Endometrium (tissue), 2 donors: ENCODE results near the gene TSPAN18.

Experiments
- FAIRE-seq: peaks from 2 replicates; lab custom pipeline; 2012; peaks lifted over from hg19 to GRCh38; lab: Jason Lieb, UNC
- donor health status: control.
- donor health status: control.

TSPAN18 gene

DNA sequence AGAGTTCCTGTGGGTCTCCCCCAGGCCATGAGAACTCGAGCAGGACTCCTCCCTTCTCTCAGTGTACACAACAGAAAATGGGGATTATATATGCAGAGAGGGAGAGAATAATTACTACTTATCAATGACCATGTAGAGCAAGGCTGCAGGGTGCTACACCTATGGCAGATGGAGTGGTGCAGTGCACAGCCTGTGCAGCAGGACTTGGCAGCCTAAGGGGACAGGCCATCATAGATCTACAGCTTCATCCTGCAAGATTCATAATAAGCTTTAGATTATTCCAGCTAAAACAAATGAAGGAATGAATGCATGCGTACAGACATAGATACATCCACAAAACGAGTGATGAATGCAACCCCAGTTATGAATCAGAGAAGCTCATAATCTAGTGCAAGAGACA is 232.3 kb downstream of the TSPAN18 start:
- FAIRE-seq = no peak

DNA sequence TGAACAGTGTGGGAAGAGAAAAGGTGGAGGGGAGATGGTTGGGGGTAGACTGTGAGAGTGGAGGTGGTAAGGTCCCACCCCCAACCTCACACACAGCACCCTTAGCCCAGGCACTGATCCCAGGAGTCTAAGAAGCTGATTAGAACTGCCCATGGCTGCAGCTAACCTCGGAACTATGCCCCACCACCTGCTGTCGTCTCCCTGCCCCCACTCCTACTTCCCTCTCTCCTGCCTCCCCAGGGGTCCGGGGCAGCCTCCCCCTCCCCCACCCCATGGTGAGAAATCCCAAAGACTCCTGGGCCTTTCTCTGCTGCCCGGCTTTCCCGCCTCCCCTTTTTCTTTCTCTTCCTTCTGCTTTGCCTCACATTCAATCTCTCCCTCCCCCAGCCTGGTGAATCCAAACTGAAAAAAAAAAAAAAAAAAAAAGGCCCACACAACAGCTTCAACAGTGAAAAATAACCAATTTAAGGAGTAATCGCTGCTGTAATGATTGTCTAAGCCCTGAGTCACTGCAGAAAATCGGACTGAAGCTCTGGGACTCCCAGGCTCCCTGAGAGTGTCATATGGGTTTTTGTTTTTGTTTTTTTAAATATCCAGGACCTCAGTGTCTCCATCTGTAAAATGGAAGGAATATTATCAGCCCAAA is 233.6 kb downstream of the TSPAN18 start:
- FAIRE-seq = no peak

DNA sequence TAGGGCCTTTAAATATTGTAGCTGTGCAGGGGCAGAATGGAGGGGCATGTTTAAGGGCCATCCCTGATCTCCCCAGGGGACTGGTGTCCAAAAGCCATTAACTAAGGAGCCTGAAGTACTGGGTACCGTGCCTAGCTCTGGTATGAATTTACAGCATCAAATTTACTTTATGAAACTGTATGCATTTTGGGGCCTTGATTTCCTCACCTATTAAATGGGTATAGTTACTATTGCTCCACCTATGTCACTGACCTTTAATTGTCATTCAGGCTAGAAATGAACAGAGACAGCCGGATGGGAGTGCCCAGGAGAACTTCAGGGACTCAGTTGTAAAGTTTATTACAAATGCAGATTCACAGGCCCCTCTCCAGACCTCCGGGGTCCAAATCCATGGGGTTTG is 235.7 kb downstream of the TSPAN18 start:
- no peak for FAIRE-seq

DNA sequence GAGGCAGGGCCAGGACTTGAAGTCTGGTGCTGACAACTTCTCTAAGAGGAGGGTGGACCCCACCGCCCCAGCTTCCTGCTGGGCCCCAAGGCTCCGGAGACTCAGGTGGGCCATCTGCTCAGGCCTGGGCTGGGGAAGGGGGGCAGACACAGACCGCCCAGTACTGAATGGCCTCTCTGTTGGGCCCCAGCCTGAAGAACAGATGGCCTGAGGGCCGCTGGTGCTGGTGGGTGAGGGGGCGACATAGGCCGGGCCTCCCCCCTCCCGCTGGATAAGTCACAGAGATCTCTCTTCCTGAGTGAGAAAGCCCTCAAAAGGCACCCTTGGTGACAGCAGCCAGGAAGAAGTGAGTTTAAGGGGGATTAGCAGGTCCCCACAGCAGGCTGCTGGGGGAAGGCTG is 236.4 kb downstream of the TSPAN18 start:
- no peak for FAIRE-seq

DNA sequence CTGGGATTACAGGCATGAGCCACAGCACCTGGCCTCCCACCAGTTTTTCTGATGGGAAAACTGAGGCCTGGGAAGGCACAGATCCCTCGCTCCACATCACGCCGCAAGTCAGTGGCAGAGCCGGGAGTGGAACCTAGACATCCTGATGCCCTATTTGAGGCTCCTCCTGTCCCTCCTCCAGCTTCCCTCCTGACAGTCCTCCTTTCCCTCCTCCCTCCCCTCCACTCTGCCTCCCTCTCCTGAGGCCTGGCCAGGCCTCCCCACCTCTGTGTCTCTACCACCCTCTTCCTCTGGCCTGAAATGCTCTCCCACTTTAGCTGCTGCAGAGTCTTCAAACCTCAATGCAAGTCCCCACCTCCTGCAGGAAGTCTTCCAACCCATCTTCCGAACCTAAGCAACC is 237.2 kb downstream of the TSPAN18 start:
- FAIRE-seq = no peak

DNA sequence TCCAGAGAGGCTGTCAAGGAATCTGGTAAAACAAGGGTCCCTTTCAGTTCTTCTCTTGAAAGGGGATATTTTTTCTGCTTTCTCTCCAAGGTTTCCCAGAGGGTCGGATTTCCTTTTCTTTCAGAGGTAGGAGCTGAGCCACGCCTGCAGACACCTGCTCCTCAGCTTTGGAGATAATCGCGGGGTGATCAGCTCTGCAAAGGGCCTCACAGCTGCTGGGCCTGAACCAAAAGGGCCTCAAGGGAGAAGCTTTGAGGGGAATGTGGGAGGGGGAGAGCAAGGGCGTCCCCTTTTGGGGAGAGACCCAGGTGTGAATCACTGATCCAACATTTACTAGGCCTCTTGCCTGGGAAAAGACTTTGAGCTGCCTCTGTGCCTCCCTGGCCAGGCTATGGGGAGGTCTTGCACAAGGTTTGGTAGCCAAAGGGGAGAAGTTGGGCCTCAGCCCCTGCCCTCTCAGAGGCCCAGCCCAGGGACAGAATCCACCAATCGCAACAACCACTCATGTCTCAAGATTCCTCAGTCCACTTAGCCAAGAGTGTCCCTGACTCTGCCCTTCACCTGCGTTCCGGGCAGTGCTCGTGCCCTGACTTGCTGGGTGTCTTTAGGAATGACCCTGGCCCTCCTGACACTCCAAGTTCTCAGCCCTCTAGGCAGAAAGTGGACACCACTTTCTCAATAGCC is 237.9 kb downstream of the TSPAN18 start:
- no peak for FAIRE-seq

DNA sequence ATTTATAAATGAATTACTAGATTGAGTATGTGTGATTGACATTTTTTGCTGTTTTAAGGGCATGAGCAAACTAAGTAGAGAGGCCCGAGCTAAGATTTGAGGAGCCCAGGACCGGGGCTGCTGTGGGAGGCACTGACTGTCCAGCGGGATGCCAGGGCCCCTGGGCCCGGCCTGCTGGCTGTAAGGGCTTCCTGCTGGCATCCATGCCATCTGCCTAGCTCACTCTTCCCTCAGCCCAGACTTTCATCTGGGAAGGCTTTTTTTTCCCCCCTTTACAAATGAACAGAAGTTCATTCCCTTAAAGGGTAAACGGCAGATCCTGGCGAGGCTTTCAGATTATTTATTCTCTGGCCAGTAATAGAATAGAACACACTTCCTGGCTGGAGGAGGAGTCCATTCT is 239.9 kb downstream of the TSPAN18 start:
- FAIRE-seq = no peak

DNA sequence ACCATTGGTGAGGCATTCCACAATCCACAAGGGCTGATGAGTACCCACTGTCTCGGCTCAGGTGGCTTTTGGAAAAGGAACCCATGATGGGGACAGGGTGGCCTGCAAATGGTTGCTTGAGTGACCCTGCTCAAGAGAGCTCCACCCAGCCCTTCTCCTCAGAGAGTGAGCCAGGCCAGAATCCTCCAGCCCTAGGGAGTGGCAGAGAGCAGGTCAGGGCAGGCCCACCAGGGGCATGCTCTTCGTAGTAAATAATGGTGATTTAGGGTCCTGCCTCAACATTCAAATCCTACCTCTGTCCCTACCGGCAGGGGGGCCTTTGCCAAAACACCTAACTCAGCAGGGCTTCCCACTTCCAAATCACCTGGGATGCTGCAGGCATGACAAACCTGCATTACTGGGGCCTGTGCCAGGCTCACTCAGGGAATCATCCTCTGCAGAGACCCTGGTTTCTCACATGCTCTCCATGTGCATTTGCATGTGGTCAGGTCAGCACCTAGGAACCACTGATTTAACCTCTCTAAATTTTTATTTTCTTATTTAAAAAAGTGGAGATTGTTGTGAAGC is 241.3 kb downstream of the TSPAN18 start:
- no peak for FAIRE-seq

DNA sequence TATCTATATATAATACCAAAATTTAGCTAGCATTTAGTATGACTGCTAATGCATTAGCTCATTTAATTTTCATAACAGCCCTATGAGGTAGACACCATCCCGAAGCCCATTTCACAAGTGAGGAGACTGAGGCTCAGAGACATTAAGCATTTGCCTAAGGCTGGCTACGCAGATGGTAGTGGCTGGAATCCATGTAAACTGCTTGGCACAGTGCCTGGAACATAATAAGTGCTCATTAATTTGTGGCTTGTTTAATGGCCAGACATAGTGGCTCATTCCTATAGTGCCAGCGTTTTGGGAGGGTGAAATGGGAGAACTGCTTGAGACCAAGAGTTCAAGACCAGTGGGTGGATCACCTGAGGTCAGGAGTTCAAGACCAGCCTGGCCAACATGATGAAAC is 241.7 kb downstream of the TSPAN18 start:
- no peak for FAIRE-seq

DNA sequence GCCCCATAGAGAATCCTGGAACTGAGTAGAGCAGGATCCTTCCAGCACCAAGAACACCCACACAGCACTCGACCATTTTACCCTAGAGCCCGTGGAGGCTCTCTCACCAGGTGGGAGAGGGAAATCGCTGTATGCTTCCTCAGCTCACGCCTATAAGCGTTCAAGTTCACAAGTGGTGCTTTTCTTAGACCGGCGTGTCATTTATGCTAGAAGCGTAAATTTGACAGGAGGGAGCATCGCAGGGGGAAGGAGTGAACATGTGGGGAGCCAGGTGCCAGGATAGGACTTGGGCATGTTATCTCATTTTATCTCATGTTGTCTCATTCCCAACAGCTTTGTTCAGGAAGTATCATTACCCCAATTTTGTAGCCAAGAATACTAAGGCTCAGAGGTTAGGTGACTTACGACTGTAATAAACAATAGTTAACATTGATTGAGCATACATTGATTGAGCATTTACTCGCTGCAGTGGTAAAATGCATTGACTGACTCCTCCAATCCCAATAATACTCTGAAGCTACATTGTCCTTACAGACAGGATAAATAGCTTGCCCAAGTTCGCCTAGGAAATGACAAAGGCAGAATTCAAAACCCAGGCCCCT is 243.0 kb downstream of the TSPAN18 start:
- no peak for FAIRE-seq

DNA sequence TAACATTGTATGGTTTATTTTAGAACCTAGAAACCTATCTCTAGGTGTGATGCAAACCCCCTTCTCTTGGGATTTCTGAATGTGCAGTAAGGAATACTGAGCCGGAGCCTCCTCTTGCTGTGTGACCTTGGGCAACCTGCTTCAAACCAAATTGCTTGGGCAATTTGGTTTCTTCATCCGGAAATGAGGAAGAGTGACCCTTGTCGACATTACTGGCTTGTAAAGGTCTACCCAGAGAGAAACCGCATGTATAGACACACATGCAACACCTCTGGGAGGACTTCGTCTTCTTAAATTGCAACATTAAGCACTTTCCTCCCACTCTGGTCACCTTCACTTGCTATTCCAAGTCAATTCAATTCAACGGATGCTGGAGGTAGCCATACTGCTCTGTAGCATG is 243.5 kb downstream of the TSPAN18 start:
- no peak for FAIRE-seq

DNA sequence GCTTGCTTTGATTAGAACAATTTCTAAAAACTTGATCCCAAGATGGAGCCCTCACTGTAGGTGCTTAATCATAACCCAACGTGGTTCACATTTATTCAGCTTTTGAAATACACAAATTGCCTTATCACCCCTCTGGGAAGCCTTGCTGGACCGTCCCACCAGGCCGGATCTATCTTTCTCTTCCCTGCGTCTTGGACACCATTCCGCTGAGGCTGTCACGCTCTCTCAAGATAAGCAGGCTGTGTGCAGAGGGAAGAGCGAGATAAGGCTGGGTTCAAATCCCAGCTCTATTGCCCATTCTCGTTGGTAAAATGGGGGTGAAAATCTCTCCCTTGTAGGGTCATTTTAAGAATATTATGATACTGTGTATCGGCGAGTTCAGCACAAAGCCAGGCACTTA is 244.4 kb downstream of the TSPAN18 start:
- FAIRE-seq = no peak

DNA sequence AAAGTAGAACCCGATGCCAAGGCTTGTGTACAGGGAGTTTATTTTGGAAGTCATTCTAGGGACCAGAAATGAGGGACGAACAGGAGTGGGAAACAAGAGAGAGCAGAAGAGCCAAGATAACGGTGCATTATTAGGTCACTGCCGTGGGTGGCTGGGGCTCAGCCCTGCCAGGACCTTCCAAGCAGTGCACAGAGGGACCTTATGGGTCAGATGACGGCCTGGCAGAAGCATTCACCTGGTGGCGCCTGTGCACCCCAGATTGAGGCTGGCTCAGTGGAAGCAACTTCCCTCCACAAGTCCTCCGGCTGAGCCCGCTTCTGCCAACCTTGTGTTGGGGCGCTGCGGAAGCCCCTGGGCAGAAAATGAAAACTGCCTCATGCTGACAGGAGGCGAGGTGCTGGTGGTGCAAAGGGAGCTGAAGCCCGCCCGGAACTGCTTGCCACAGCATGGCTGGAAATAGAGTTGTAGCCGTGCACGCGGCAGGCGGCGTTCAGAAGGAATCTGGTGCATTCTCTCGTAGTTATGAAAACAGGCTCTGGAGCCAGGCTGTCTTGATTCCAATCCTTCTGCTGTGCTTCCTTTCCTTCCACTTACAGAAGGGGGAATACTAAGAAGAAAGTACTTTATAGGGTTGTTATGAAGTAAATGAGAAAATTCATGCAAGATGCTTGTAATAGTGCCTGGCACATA is 246.1 kb downstream of the TSPAN18 start:
- no peak for FAIRE-seq

DNA sequence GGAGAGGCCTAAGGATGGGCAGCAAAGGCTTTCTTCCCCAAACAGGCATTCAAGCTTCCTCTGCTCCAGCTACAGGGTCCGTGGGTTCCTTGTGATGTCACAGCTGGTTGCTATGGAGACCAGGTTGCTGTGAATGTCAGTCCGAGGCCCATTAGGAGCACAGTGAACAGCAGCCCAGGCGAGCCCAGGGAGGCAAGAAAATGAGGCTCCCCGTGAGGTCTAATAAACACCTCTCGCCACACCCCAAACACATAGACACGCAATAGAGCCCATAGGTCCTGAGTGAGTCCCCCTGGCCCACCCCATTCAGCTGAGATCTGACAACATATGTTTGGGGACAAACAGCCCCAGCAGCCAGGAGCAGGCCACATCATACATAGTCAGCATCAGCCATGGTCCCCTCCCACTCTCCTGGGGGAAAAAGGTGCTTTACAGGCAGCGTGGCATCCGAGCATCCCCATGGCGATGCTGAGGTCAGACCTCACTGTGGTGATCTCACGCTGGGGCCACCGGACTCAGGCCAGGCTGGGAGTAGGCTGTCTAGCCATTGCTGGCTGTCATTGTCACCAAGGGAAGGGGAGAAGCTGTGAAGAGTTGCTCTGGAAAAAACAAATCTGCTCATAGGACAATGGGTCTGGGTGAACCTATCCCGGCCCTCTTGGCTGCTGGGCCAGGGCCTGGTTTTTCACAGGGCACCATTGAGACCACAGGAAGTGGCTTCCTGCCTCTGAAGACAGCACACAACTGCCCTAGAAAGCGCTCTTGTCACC is 247.1 kb downstream of the TSPAN18 start:
- no peak for FAIRE-seq

DNA sequence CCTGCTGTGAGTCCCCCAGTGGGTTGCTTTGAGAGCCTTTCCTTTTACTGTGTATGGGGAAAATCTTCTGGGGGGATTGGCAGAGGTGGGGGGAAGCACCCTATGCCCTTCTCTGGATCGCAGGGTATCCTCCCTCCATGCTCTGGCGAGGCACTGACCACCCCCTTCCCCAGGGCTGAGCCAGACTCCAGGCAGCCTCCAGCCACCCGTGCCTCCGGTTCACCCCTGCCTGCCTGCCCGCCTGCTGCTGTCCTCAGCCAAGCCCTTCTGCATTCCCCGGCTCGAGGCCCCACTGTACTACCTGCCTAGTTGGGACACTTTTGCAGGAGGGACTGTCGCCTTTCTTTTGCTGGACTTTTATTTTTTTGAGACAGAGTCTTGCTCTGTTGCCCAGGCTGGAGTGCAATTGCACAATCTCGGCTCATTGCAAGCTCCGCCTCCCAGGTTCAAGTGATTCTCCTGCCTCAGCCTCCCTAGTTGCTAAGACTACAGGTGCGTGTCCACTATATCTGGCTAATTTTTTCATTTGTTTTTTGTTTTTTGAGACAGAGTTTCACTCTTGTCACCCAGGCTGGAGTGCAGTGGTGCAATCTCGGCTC is 247.7 kb downstream of the TSPAN18 start:
- FAIRE-seq = no peak

DNA sequence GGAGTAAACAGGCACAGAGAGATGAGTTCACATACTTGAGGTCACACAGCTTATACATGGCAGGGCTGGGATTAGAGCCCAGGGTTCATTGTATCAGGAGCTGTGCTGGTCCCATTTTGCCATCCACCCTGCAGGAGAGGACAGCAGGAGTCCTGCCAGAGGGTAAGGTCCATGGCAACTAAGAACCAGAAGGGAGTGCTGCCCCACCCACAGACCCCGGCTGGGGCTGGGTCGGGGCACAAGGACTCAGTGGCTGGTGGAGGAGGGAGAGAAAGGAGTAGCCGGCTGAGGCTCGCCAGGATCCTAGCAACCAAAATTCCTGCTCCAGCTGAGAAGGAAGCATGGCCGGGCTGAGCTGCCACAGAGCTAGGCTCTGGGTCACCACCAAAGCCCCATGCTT is 249.8 kb downstream of the TSPAN18 start:
- FAIRE-seq = no peak

DNA sequence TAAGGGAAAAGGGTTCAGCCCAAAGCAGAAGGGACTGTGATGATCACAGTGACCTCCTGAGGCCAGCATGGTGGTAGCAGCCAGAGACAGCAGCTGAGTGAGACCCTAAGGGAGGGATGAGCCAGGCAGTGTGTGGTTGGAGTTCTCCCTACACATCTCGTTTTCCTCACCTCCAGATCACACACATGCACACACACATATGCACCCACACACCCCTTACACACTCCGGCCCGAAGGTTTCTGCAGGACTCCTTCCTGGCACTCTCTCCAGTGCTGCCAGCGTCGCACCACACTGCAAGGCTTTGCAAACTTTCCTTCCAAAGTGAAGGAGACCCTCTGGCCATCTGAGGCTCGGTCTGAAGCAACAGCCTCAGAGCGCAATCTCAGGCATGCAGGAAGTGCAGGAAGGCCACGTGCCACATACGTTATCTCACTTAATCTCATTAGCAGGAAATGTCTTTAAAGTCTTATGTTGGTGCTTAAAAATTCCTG is 250.8 kb downstream of the TSPAN18 start:
- FAIRE-seq = no peak

DNA sequence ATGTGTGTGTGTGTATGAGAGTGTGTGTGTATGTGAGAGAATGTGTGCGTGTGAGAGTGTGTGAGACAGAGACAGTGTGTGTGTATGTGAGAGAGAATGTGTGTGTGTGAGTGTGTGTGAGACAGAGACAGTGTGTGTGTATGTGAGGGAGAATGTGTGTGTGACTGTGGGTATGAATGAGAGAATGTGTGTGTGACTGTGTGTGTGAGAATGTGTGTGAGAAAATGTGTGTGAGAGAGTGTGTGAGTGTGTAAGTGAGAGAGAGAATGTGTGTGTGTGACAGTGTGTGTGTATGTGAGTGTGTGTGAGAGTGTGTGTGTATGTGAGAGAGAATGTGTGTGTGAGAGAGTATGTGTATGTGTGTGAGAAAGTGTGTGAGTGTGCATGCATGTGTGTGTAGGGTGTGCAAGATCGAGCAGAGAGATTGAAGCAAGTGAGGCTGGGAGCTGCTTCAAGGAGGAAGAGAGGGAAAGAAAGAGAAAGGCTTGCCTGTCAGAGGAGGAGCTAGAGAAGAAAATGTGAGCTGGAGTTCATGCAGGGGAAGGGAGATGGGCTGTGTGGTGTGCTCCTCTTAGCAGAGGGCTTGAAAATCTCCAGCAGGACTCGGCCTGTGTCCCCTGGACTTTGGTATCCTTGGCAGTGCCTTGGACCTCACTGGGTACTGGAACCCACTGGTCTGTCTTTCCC is 251.7 kb downstream of the TSPAN18 start:
- FAIRE-seq = no peak

DNA sequence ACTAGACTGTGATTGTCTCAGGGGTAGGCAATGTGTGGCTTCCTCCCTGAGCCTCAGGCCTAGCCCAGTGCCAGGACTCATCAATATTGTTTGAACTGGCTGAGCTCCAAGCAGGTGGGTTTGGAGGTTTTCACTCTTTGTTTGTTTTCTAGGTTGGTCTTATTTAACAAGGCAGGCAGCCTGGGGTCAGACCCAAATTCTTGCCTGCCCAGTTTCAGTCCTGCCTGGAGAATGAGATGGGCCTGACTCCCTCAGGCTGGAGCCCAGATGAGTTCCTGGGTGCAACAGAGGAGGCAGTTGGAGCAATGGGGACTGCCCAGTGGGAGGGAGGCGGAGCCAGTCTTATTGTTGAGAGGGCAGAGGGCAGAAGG is 252.2 kb downstream of the TSPAN18 start:
- no peak for FAIRE-seq

DNA sequence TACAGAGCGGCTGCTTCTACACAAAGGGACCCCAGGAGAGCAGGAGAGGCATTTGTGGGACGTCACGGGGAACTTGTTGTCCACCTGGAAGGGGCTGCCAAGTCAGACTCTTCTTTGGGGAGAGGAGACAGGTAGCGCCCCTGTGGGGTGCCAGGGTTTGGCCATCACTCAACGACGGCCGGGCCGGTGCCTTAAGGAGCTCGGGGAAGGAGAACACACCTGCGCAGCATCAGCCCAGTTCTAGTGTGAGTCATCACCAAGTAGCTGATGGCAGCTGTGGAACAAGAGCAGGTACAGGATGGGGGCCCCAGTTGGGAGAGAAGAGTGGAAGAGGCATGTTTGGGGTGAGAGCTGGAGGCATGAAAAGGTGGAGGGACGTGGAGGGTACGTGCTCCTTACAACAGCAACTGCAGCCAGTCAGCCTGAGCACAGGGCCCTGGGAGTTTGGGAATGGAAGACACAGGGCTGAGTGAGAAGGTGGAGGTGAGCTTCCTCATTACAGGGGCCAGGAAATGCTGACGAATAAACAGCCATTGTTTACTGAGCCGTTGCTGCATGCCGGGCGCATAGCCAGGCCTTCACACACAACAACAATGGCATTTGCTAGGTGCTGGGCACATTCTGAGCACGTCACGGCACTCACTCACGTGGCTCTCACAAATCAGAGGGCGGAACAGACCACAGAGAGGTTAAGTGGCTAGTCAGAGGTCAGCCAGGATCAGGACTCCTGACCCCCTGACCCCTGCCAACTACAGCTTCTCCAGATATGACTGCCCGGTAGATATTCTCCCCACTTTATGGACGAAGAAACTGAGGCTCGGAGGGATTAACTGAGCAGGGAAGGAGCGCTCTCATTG is 253.0 kb downstream of the TSPAN18 start:
- no peak for FAIRE-seq
